GM21529 (cell line): ENCODE results near the gene SBF2.

Source experiments
- ATAC-seq: cut with Tn5 transposase; IDR thresholded peaks from one replicate; pipeline ENCODE4 v1.9.1; 2021; ENCODE audit not compliant: unreplicated experiment

The SBF2 gene

DNA sequence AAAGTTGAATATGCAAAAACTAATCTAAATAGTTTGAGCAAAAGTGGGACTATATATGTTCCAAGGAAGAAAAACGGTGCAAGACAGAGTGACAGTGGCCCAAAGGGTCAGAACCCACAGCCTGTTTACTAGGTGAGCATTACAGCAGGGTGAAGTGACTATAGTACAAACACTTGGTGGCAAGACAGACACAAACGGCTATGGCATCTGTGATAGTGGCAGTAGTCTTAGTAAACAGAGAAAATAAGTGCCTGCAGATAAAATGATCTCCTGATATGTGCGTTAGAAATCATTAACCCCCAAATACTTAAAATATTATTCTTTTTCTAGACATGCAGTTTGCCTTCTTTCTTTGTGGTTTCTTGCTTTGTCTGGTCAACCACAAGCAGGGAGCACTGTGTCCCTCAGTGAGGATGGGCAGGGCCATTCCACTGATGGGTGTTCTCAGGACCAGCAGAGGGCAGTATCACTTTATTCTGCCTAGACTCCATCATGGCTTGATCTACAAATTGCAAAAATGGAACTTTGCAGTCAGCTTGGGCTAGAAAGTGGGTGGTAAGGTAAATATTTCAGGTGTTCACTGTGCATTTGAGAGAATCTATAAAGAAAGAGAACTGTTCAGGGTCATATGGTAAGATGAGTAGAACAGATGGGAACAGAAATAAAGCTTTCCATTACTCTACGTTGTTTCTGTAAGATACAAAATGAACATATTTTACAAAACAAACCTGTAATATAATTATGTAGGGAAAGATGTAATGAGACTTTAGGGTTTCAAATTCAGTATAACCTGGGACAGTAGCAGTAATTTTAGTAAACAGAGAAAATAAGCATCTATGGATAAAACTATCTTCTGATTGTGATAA, 431.9 kb downstream of the SBF2 start:
- ATAC-seq: peak; percentile 90

DNA sequence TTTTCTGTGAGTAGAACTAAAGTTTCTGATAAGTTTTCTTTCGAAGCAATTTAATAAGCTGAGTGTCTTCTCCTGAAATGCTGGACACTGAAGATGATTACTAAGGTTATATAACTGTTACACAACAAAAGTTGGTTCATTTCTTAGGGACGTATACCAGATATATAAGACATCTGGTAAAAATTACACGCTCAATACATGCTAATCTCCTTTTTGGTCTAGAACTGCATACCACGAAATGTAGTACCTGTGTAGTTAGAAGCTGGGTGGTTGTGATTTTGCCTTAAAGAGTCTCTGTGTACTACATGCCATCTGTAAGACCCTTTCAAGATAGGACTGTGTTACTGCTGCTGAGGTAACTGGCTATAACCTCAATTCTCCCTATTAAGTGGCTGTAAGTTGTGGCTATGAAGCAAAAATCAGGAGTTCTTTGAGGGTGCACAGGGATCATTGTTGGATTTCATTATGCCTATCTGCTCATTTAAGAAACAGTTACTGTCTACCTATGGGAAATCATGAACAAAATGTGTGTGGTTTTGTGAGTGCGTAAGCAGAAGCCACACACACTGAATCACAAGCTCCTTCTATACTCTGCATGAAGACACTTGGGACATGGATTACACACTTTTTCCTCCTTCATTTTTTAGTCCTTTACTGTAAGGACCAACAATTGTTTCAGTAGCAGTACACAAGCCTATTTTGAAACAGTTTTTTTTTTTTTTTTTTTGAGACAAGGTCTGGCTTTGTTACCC, 434.3 kb downstream of the SBF2 start:
- no peak for ATAC-seq

DNA sequence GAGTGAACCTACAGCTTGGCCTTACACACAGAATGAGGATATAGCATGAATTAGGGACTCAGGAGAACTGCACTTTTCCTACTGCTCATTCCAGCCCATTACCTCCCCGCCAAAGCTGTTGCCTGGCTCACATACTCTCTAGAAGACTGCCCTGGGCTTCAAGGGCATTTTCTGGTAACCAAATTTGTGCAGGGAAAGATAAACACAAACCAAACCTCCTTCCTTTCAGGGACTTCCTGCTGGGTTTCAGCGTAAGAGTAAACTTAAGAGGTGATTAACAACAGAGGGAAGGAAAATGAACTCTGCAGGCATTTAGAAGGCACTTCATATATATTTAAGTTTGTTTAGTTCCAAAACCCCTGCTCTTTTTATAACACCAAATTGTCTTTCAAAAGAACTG, 435.2 kb downstream of the SBF2 start:
- no peak for ATAC-seq

GRCh38 chr11:9858218-9858617, 435.8 kb downstream of the SBF2 start:
- no peak for ATAC-seq

DNA sequence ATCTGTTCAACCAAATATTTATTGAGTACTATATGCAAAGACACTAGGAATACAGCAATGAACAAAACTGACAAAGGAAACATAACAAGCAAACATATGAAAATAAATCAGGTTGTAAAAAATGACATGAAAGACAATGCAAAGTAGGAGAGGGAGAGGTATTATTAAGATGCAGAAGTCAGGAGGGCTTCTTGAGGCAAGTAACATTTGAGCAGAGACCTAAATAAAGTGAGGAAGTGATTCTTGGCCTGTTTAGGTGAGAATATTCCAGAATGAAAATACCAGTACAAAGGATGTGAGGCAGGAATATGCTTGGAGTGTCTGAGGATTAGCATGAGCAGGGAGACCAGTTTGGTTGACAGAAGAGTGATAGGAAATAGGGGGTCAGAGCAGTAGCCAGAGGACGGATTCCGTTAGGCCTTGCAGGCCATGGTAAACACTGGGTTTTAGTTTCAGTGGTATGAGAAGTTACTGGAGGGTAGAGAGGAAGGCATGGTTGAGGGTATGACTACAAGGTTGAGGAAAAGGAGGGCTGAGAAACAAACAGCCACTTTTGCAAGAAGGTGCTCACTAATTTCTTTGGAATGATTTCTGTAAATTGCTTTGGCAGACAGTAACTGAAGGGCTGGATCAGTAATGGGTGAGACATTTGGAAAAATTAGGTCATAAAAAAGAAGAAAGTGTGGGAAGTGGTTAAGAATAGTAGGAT, 438.3 kb downstream of the SBF2 start:
- no peak for ATAC-seq

GRCh38 chr11:9853929-9854552, 440.0 kb downstream of the SBF2 start:
- no peak for ATAC-seq

DNA sequence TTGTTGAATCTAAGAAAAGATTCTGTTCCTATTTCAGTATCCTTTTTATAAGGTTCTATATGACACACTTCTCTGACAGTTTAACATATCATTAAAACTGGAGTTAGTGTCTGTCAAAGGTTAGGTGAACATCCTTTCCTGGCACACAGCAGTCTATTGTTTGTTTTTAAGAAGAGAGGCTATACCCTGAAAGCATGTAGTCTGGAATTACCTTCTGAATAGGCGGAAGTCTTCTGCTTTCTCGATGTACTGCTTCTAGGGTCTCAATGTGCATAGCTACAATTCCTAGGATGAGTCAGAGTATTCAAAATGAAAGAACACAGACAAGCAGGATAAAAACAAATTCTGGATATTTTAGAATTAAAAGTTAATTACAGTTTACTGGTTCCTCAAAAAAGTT, 441.6 kb downstream of the SBF2 start:
- no peak for ATAC-seq

DNA sequence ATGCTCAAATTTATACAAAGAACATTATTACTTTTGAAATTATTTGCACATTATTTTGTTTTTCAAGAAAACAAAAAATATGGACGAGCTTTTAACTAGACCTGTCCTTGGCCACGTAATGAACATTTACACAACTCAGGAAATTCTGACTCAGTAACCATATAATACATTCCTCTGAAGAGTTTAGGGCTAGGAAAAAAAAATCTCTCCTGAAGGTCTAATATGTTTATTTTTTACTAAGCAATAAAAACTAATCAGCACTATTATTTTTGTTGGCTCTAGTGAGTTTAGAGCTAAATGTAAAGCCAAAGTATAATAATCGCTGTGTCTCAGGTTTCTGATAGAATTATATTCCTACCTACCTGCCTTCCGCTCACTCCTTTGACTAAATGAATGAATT, 442.7 kb downstream of the SBF2 start:
- ATAC-seq: no peak

GRCh38 chr11:9850224-9850895, 443.7 kb downstream of the SBF2 start:
- ATAC-seq: no peak

GRCh38 chr11:9849389-9849788, 444.6 kb downstream of the SBF2 start:
- no peak for ATAC-seq

GRCh38 chr11:9847636-9848035, 446.4 kb downstream of the SBF2 start:
- ATAC-seq: no peak

DNA sequence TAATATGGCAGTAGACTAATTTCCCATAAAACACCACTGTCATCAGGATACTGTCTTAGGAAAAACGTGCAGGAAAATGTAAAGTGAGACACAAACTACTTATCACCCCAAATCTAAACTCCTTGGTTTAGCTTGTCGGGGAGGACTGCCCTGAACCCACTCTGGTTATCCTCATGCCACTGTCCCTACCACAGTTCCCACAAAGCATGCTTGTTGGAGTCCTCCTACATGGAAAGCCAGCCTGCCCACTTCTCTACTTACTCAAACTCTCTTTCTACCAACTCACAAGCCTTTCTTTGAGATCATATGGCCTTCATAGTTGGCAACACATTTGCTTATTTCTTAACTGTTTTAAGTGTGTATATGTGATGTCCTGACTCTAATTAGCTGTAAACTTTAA, 451.1 kb downstream of the SBF2 start:
- no peak for ATAC-seq

GRCh38 chr11:9840460-9841004, 453.5 kb downstream of the SBF2 start:
- no peak for ATAC-seq

DNA sequence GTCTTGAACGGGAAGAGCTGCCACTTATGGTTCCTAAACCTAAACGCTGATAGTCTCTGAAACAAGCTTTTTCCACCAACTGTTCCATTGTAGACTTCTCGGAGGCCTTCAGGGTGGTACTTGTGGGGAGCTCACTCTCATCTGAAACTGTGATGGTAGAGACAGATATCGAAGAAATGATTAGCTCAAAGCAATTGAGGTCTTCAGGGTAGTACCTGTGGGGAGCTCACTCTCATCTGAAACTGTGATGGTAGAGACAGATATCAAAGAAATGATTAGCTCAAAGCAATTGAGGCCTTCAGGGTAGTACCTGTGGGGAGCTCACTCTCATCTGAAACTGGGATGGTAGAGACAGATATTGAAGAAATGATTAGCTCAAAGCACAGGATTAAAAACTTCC, 454.5 kb downstream of the SBF2 start:
- ATAC-seq: peak; percentile 18

GRCh38 chr11:9838961-9839360, 455.1 kb downstream of the SBF2 start:
- peak; percentile 89 for ATAC-seq

DNA sequence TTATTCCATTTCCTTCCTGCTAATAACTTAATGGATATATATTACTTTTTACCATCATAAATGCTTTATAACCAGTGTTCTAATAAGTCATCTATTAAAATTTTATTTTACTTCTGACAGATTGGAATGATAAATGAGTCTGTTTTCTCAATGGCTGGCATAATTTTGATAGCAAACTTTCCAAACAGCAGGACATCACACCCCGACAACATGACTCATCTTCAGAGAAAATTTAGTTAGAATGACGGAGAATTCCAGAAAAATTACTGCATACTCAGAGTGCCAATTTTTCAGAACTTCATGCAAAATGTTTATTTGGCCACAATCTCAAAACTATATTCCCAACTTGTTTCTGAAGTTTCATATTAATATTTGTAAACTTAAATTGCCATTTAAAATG, 455.8 kb downstream of the SBF2 start:
- no peak for ATAC-seq

GRCh38 chr11:9834291-9834690, 459.7 kb downstream of the SBF2 start:
- ATAC-seq: no peak

- ATAC-seq: no peak
These were observed 462.9 kb downstream of the SBF2 start for GRCh38 chr11:9831122-9831521.

DNA sequence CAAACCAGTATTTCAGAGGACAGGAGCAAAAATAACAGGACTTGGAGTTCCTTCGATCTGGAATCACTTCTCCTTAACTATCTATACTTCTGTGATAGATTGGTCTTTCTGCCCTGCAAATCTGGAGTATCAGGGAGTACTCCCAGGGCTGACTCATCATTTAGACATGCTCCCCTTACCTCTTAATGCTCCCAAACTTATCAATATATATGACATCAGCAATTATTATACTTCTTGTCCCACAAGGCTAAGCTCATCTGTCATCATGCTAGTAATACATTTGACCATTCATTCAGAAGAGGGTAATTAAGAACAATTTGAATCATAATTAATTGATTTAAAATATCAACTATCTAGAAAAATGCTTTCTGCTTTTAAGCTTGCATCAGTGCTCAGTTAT, 466.3 kb downstream of the SBF2 start:
- no peak for ATAC-seq

DNA sequence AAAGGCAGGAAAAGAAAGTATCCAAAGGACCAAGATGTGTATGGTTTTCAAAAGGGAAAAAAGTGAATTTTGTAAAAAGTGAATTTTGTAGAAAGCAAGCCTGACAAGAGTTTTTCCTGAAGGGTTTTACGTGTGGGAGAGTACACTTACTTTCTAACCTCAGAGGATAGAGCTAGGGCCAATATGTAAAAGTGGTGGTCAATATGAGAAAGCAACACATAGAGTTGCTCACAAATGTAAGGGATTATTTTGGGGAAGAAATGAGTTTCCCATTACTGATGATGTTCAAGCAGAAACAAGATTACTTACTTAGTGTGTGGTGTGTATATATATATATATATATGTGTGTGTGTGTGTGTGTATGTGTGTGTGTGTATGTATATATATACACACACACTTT, 467.6 kb downstream of the SBF2 start:
- ATAC-seq: no peak
